HepG2 (cell line): ENCODE measurements around the gene SDK1. TPM values are rescaled to one million over a fixed set of nuclear protein-coding genes. Genes with fewer than 3 reads are reported as not detected.
A peak's percentile ranks its signal among the peaks of the same experiment; 100 is the strongest.

Experiments used
- ATAC-seq: fragments of 200-7000 bp; cut with Tn5 transposase; 3 replicates; pipeline ENCODE4 v1.9.1; 2020; ENCODE audit warnings: mild to moderate bottlenecking, moderate library complexity
- BruUV-seq: library from RNA; stranded (reverse); fragments of 400-500 nt; replicated peaks from 2 replicates; lab custom pipeline; 2021; lab: Mats Ljungman, UMichigan
- CTCF ChIA-PET: fragments of 300-600 bp; formaldehyde crosslinking; extraction: SDS; loops from one replicate; lab custom pipeline; 2021; ENCODE audit warnings: low total read pairs, inconsistent platforms, low intra/inter-chr PET ratio; lab: Yijun Ruan, JAX
- POLR2A ChIA-PET: fragments of 350-600 bp; sonication (Branson Sonifier 250); formaldehyde crosslinking; loops from one replicate; lab custom pipeline; 2020; ENCODE audit warnings: antibody characterized with exemption, inconsistent platforms; lab: Yijun Ruan, JAX
- DNase-seq: peaks from one replicate; pipeline ENCODE4 v3.0.0-alpha.2; 2015; ENCODE audit warnings: low spot score
- FAIRE-seq: peaks from 3 replicates; lab custom pipeline; 2011; peaks lifted over from hg19 to GRCh38; lab: Jason Lieb, UNC
- H2AFZ ChIP-seq: one replicate; pipeline ENCODE4 v1.6.1; 2011; ENCODE audit warnings: low read length, inconsistent platforms
- H3K27ac ChIP-seq: fragments of 300-600 bp; 3 replicates; pipeline ENCODE4 v1.8.0; 2011; ENCODE audit warnings: mixed run types, mild to moderate bottlenecking, mixed read lengths, low read length, inconsistent platforms; ENCODE audit not compliant: insufficient read depth; ENCODE audit errors: extremely low read length
- H3K27me3 ChIP-seq, 2 experiments: fragments of 200-600 bp in 1 of 2; 2 replicates in 1 of 2; 3 replicates in 1 of 2; pipeline versions ENCODE4 v1.6.0 to v1.8.0; 2011; ENCODE audit warnings: low read length in 2 of 2, mild to moderate bottlenecking in 2 of 2, moderate library complexity in 2 of 2, inconsistent platforms in 1 of 2; ENCODE audit not compliant: insufficient read depth in 2 of 2, control insufficient read depth in 1 of 2
- H3K36me3 ChIP-seq, 2 experiments: fragments of 200-600 bp in 1 of 2; replicated peaks in 1 of 2; 2 replicates in 1 of 2; 3 replicates in 1 of 2; pipeline versions ENCODE4 v1.5.1 to v1.8.0; 2011; ENCODE audit warnings: low read length in 2 of 2, inconsistent platforms in 1 of 2; ENCODE audit not compliant: insufficient read depth in 2 of 2, control insufficient read depth in 1 of 2
- H3K4me1 ChIP-seq: 2 replicates; pipeline ENCODE4 v1.5.1; 2012; ENCODE audit warnings: low read length, inconsistent platforms; ENCODE audit not compliant: insufficient read depth
- H3K4me2 ChIP-seq: 2 replicates; pipeline ENCODE4 v1.6.0; 2011; ENCODE audit warnings: low read depth, low read length, inconsistent platforms
- H3K4me3 ChIP-seq, 3 experiments: fragments of 200-600 bp in 1 of 3; sonication (generic), shearing (Covaris generic) in 1 of 3; replicated peaks in 1 of 3; 2 replicates each; pipeline ENCODE4 v1.5.1; 2011 to 2016; ENCODE audit warnings: low read length in 3 of 3, inconsistent platforms in 2 of 3, low read depth in 2 of 3, mild to moderate bottlenecking in 2 of 3, control low read depth in 1 of 3, mixed read lengths in 1 of 3; ENCODE audit not compliant: insufficient read depth in 1 of 3
- H3K79me2 ChIP-seq: one replicate; pipeline ENCODE4 v1.6.1; 2011; ENCODE audit warnings: low read length, inconsistent platforms; ENCODE audit not compliant: insufficient read depth
- H3K9ac ChIP-seq: 2 replicates; pipeline ENCODE4 v1.6.0; 2011; ENCODE audit warnings: mild to moderate bottlenecking, low read depth, low read length, inconsistent platforms; ENCODE audit not compliant: insufficient read depth
- H3K9me3 ChIP-seq: 2 replicates; pipeline ENCODE4 v1.5.1; 2012; ENCODE audit warnings: mild to moderate bottlenecking, low read length
- H4K20me1 ChIP-seq: 2 replicates; pipeline ENCODE4 v1.6.0; 2011; ENCODE audit warnings: inconsistent platforms, mild to moderate bottlenecking, low read length, moderate library complexity; ENCODE audit not compliant: insufficient read depth
- ARNT2 ChIP-seq: sonication (generic); formaldehyde crosslinking; IDR thresholded peaks from 2 replicates; pipeline ENCODE4 v1.8.0; 2022; ENCODE audit warnings: mild to moderate bottlenecking, low read depth, missing genetic modification reagents, moderate library complexity
- CENPT ChIP-seq: sonication (generic); formaldehyde crosslinking; IDR thresholded peaks from 2 replicates; pipeline ENCODE4 v1.8.0; 2022; ENCODE audit warnings: low read depth, mild to moderate bottlenecking, moderate library complexity, missing genetic modification reagents
- FOXC1 ChIP-seq: sonication (generic); formaldehyde crosslinking; IDR thresholded peaks from 2 replicates; pipeline ENCODE4 v1.8.0; 2022; ENCODE audit warnings: mild to moderate bottlenecking, missing genetic modification reagents, borderline replicate concordance
- HNF4A ChIP-seq: sonication (generic); formaldehyde crosslinking; IDR thresholded peaks from 2 replicates; pipeline ENCODE4 v1.4.0; 2020; ENCODE audit warnings: missing genetic modification reagents
- NFE2L1 ChIP-seq: sonication (generic); formaldehyde crosslinking; IDR thresholded peaks from 2 replicates; pipeline ENCODE4 v1.4.0; 2020; ENCODE audit warnings: missing genetic modification reagents, mild to moderate bottlenecking, borderline replicate concordance
- POGZ ChIP-seq: sonication (generic); formaldehyde crosslinking; IDR thresholded peaks from 2 replicates; pipeline ENCODE4 v1.4.0; 2020; ENCODE audit warnings: mild to moderate bottlenecking, missing genetic modification reagents
- TAF15 ChIP-seq: fragments of 200-400 bp; formaldehyde crosslinking; IDR thresholded peaks from one replicate; pipeline ENCODE4 v1.6.1; 2018; ENCODE audit warnings: mild to moderate bottlenecking, low read depth, low read length; ENCODE audit not compliant: poor library complexity, severe bottlenecking
- ZNF232 ChIP-seq: sonication (generic); formaldehyde crosslinking; IDR thresholded peaks from 2 replicates; pipeline ENCODE4 v1.4.0; 2020; ENCODE audit warnings: missing genetic modification reagents, borderline replicate concordance
- ZNF446 ChIP-seq: sonication (generic); formaldehyde crosslinking; IDR thresholded peaks from 2 replicates; pipeline ENCODE4 v1.5.0; 2020; ENCODE audit warnings: mild to moderate bottlenecking, missing genetic modification reagents
- ZNF674 ChIP-seq: sonication (generic); formaldehyde crosslinking; IDR thresholded peaks from 2 replicates; pipeline ENCODE4 v1.5.0; 2020; ENCODE audit warnings: low read depth, mild to moderate bottlenecking, missing genetic modification reagents
- ZNF816 ChIP-seq: sonication (generic); formaldehyde crosslinking; IDR thresholded peaks from 2 replicates; pipeline ENCODE4 v1.8.0; 2022; ENCODE audit warnings: missing genetic modification reagents, mild to moderate bottlenecking, borderline replicate concordance
- WGBS: methylation state at CpG from one replicate; pipeline ENCODE4 v1.1.6; 2017; ENCODE audit warnings: low lambda C conversion rate; 5-methylcytosine and 5-hydroxymethylcytosine counted together
- in situ Hi-C: cut with HindIII; loops from 2 replicates; pipeline ENCODE4 v1.10.0; 2017; ENCODE audit warnings: low pct_unique_long_range_greater_than_20kb; ENCODE audit not compliant: extremely low pct_ligation_motif_present
- intact Hi-C: fragments of 100-400 bp; cut with micrococcal nuclease; formaldehyde crosslinking; loops from one replicate; pipeline ENCODE4 v1.10.0; 2022; ENCODE audit not compliant: unreplicated experiment
- polyA plus RNA-seq, 8 experiments: library from polyadenylated mRNA; depleted of rRNA in 3 of 8; stranded (reverse) in 7 of 8; unstranded in 1 of 8; fragments of >200 nt; fragmentation: Illumina TruSeq in 4 of 8; extraction: Trizol in 4 of 8; gene quantifications; 2 replicates each; pipeline versions ENCODE4 v1.2.1 to v1.2.3, GENCODE V29; 2011 to 2016; ENCODE audit warnings: low read depth in 4 of 8, missing spikeins in 1 of 8, mixed read lengths in 1 of 8; ENCODE audit not compliant: insufficient read depth in 1 of 8
- total RNA-seq, 5 experiments: library from RNA; depleted of rRNA; stranded (reverse); fragments of >200 nt; fragmentation: Illumina TruSeq; extraction: Trizol; gene quantifications; 2 replicates each; pipeline ENCODE4 v1.2.3, GENCODE V29; 2016; ENCODE audit warnings: low read depth in 1 of 5
- TF ChIP-seq, protein P1 (sequence below): IDR thresholded peaks from 2 replicates; pipeline ENCODE4 v1.6.1; 2016
- TF ChIP-seq, protein P2 (sequence below): sonication (generic); formaldehyde crosslinking; IDR thresholded peaks from 2 replicates; pipeline ENCODE4 v1.4.0; 2020; ENCODE audit warnings: missing genetic modification reagents
- TF ChIP-seq, protein P3 (sequence below): sonication (generic); formaldehyde crosslinking; IDR thresholded peaks from 2 replicates; pipeline ENCODE4 v1.8.1; 2023; ENCODE audit warnings: missing genetic modification reagents, mild to moderate bottlenecking, borderline replicate concordance
- TF ChIP-seq, protein P4 (sequence below): sonication (generic); formaldehyde crosslinking; conservative IDR thresholded peaks from 2 replicates; pipeline ENCODE4 v1.4.0; 2020; ENCODE audit warnings: missing genetic modification reagents
- TF ChIP-seq, protein P5 (sequence below): sonication (generic); formaldehyde crosslinking; IDR thresholded peaks from 2 replicates; pipeline ENCODE4 v1.5.1; 2020; ENCODE audit warnings: mild to moderate bottlenecking, moderate library complexity, missing genetic modification reagents

Gene SDK1
- total and polyA plus RNA-seq, 2 of the 13 experiments (the other 11 are each of a cell fraction or from before 2014, with no cell fraction given): 0.35 to 2.4 TPM

DNA sequence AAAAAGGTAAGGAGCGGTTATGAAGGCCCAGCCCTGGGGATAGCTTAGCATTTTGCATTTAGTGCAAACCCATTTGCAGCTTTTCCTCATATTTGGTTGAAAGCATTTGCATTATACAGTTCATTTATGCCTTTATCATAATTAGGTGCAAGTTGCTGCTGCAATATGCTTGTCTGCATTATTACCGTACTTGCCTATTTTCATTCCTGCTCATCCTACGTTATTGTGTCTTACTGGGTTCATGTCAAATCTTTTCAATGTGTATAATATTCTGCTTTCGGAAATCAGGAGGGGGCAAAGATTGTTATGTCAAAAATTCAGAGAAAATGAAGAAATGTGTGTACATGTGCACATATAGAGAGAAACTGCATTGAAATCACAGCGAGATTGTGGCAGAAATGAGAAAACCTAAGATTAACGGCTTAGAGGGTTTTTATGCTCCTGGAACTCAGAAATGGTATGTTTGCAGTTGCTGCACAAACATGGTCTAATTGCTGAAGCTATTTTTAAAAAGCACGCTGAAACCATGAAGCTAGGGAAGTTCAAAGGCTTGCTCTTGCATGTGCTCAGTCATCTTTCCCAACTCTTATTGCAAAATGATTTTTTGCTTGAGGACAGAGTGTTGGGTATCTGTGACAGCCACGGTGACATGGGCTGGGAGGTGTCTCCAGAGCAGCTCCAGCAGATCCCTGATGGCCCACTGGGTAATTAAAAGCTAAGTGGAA lies 613.2 kb downstream of the SDK1 start:
- Histone ChIP-seq H3K4me1 (peaks cover 43% of the 10 kb centered on the region), H3K4me2 (peak overlapping the region; percentile 44), H2AFZ (no peak overlapping the region), H3K27me3 (no peaks in the 10 kb centered on the region), H3K4me3 (no peak overlapping the region), H3K27ac (peak overlapping the region; percentile 42), H3K36me3 (no peaks in the 10 kb centered on the region), H3K9ac (peak overlapping the region; percentile 9; the same call in 1 of the 2 replicates), H3K79me2 (no peaks in the 10 kb centered on the region), H3K9me3 (no peaks in the 10 kb centered on the region), H4K20me1 (no peaks in the 10 kb centered on the region)
- 29% methylated on average over 8 of the region's 8 CpGs for WGBS
- ATAC-seq (peak; percentile 69; the same call in 2 of the 3 replicates), FAIRE-seq (peak; percentile 77), DNase-seq (peak; percentile 87)
- CTCF ChIA-PET: no interaction called here
- POLR2A ChIA-PET: no interaction called here
- in situ Hi-C loops: no loop called here
- no TSS peak for BruUV-seq
- intact Hi-C loops: no loop called here
- TF ChIP-seq HNF4A (peak; percentile 47), ZNF446 (CRISPR knock-in tag) (no peak), TAF15 (no peak), ZNF816 (CRISPR knock-in tag) (no peak), ZNF232 (CRISPR knock-in tag) (no peak), FOXC1 (no peak), CENPT (no peak), NFE2L1 (CRISPR knock-in tag) (no peak), ARNT2 (CRISPR knock-in tag) (no peak), POGZ (CRISPR knock-in tag) (no peak), ZNF674 (CRISPR knock-in tag) (no peak)
- TF ChIP-seq, protein P1, sequence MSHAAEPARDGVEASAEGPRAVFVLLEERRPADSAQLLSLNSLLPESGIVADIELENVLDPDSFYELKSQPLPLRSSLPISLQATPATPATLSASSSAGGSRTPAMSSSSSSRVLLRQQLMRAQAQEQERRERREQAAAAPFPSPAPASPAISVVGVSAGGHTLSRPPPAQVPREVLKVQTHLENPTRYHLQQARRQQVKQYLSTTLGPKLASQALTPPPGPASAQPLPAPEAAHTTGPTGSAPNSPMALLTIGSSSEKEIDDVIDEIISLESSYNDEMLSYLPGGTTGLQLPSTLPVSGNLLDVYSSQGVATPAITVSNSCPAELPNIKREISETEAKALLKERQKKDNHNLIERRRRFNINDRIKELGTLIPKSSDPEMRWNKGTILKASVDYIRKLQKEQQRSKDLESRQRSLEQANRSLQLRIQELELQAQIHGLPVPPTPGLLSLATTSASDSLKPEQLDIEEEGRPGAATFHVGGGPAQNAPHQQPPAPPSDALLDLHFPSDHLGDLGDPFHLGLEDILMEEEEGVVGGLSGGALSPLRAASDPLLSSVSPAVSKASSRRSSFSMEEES (CRISPR knock-in tag): peak; percentile 45; the same call in 1 of the 2 replicates
- TF ChIP-seq, protein P2, sequence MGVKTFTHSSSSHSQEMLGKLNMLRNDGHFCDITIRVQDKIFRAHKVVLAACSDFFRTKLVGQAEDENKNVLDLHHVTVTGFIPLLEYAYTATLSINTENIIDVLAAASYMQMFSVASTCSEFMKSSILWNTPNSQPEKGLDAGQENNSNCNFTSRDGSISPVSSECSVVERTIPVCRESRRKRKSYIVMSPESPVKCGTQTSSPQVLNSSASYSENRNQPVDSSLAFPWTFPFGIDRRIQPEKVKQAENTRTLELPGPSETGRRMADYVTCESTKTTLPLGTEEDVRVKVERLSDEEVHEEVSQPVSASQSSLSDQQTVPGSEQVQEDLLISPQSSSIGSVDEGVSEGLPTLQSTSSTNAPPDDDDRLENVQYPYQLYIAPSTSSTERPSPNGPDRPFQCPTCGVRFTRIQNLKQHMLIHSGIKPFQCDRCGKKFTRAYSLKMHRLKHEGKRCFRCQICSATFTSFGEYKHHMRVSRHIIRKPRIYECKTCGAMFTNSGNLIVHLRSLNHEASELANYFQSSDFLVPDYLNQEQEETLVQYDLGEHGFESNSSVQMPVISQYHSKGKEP (CRISPR knock-in tag): no peak
- TF ChIP-seq, protein P3, sequence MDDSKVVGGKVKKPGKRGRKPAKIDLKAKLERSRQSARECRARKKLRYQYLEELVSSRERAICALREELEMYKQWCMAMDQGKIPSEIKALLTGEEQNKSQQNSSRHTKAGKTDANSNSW (CRISPR knock-in tag): no peak
- TF ChIP-seq, protein P4, sequence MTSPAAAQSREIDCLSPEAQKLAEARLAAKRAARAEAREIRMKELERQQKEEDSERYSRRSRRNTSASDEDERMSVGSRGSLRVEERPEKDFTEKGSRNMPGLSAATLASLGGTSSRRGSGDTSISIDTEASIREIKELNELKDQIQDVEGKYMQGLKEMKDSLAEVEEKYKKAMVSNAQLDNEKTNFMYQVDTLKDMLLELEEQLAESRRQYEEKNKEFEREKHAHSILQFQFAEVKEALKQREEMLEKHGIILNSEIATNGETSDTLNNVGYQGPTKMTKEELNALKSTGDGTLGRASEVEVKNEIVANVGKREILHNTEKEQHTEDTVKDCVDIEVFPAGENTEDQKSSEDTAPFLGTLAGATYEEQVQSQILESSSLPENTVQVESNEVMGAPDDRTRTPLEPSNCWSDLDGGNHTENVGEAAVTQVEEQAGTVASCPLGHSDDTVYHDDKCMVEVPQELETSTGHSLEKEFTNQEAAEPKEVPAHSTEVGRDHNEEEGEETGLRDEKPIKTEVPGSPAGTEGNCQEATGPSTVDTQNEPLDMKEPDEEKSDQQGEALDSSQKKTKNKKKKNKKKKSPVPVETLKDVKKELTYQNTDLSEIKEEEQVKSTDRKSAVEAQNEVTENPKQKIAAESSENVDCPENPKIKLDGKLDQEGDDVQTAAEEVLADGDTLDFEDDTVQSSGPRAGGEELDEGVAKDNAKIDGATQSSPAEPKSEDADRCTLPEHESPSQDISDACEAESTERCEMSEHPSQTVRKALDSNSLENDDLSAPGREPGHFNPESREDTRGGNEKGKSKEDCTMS (CRISPR knock-in tag): no peak
- TF ChIP-seq, protein P5, sequence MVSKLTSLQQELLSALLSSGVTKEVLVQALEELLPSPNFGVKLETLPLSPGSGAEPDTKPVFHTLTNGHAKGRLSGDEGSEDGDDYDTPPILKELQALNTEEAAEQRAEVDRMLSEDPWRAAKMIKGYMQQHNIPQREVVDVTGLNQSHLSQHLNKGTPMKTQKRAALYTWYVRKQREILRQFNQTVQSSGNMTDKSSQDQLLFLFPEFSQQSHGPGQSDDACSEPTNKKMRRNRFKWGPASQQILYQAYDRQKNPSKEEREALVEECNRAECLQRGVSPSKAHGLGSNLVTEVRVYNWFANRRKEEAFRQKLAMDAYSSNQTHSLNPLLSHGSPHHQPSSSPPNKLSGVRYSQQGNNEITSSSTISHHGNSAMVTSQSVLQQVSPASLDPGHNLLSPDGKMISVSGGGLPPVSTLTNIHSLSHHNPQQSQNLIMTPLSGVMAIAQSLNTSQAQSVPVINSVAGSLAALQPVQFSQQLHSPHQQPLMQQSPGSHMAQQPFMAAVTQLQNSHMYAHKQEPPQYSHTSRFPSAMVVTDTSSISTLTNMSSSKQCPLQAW (CRISPR knock-in tag): no peak
